T-helper 1 cell (primary cell): ENCODE measurements around the gene CFD.
"Not testable (repeated sequence)": the region's sequence is repeated elsewhere in the genome, so short reads cannot be mapped to it uniquely, and the experiment has no call there.

Source experiments
- DNase-seq, 5 donors: peaks; one replicate each; pipeline ENCODE4 v3.0.0-alpha.2; 2012 to 2020

The CFD gene

GRCh38 chr19:871446-872265 lies 12.2 kb downstream of the CFD start:
- DNase-seq = peak in 1 of 5 donors; percentile 27

GRCh38 chr19:872266-872951 lies 12.9 kb downstream of the CFD start:
- peak; percentile 72 to 91 (median 79) for DNase-seq

- peak; percentile 49 to 80 (median 75) for DNase-seq
Measured at GRCh38 chr19:873084-873483, 13.6 kb downstream of the CFD start.

- DNase-seq = no peak
Measured at GRCh38 chr19:873561-874041, 14.1 kb downstream of the CFD start.

GRCh38 chr19:875265-875879 lies 15.9 kb downstream of the CFD start:
- DNase-seq = no peak

- no peak for DNase-seq
Measured at GRCh38 chr19:876089-876488, 16.6 kb downstream of the CFD start.

GRCh38 chr19:876780-877314 lies 17.4 kb downstream of the CFD start:
- no peak for DNase-seq

GRCh38 chr19:877992-878660 lies 18.7 kb downstream of the CFD start:
- not testable (repeated sequence) for DNase-seq

- not testable (repeated sequence) for DNase-seq
Measured at GRCh38 chr19:878751-879561, 19.5 kb downstream of the CFD start.

- DNase-seq = no peak
Measured at GRCh38 chr19:879711-880438, 20.4 kb downstream of the CFD start.

GRCh38 chr19:881385-882071 lies 22.1 kb downstream of the CFD start:
- DNase-seq = no peak

GRCh38 chr19:882871-883497 lies 23.5 kb downstream of the CFD start:
- no peak for DNase-seq

- DNase-seq = no peak
Measured at GRCh38 chr19:883661-884211, 24.3 kb downstream of the CFD start.

GRCh38 chr19:884420-885211 lies 25.2 kb downstream of the CFD start:
- no peak for DNase-seq

GRCh38 chr19:885536-886224 lies 26.2 kb downstream of the CFD start:
- DNase-seq = no peak

GRCh38 chr19:887072-887471 lies 27.6 kb downstream of the CFD start:
- DNase-seq = no peak

- DNase-seq = no peak
Measured at GRCh38 chr19:887599-887998, 28.1 kb downstream of the CFD start.
